Measurements from ENCODE around the gene IRF1.

The IRF1 gene

DNA sequence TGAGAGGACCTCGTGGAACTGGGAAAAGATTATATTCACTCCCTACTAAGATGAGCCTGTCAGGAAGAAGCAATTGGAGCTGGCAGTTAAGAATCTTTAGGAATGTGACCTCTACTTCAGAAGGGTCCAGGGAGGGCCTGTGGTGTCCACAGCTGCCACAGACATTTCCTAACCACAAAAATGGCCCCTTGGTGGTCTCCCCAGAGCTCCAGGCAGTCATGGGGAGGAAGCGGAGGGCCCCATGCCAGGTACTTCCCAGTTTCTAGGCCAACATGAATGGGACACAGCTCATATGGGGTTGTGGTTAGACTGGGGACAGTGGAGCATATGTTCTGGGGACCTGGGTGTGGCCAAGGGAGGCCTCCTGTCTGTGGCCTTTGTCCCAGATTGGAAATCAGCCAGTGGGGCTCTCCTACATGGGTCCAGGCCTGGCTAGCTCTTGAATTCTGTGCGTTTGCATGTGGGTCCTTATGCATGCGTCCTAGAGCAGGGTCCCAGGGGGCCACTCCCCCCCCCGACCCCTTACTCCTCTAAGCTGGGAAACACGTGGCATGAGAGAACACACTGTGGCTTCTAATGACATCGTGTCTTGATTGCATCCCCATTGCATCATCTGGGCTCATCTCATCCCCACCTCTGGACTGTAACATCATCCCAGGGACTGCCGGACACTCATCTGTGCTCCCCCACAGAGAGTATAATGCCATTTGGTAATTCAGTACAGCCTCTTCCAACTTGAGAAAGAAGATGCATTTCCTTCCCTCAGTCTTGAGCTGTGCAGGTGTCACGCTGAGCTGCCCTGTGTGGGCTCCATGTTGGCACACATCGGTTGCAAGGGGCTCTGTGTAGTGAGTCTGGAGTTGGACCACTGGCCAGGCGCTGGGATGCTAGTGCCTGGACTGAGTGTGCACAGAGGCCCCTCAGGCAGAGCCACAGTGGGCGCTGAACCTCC lies 31.3 kb downstream of the IRF1 start:
- no peak for DNase-seq (ENCODE audit: low spot score)
- TF ChIP-seq, protein P1, sequence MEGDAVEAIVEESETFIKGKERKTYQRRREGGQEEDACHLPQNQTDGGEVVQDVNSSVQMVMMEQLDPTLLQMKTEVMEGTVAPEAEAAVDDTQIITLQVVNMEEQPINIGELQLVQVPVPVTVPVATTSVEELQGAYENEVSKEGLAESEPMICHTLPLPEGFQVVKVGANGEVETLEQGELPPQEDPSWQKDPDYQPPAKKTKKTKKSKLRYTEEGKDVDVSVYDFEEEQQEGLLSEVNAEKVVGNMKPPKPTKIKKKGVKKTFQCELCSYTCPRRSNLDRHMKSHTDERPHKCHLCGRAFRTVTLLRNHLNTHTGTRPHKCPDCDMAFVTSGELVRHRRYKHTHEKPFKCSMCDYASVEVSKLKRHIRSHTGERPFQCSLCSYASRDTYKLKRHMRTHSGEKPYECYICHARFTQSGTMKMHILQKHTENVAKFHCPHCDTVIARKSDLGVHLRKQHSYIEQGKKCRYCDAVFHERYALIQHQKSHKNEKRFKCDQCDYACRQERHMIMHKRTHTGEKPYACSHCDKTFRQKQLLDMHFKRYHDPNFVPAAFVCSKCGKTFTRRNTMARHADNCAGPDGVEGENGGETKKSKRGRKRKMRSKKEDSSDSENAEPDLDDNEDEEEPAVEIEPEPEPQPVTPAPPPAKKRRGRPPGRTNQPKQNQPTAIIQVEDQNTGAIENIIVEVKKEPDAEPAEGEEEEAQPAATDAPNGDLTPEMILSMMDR (IDR thresholded peaks at IDR 0.05; ENCODE audit: extremely low read depth, missing control alignments): no peak

DNA sequence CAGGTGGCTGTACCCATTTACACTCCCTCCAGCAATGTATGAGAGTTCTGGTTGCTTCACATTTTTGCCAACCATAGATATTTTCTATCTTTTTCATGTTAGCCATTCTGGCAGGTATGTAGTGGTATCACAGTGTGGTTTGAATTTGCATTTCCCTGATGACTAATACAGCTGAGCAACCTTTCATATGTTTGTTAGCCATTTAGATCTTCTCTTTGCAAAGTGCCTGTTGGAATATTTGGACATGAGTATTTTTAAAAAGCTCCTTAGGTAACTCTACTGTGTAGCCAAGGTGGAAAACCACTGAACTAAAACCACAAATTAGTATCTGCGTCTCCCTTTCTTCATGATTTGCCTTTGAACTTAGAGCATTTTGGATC lies 31.9 kb downstream of the IRF1 start:
- no peak for DNase-seq (ENCODE audit: low spot score)
- TF ChIP-seq, protein P1 (IDR thresholded peaks at IDR 0.05; ENCODE audit: extremely low read depth, missing control alignments): no peak

DNA sequence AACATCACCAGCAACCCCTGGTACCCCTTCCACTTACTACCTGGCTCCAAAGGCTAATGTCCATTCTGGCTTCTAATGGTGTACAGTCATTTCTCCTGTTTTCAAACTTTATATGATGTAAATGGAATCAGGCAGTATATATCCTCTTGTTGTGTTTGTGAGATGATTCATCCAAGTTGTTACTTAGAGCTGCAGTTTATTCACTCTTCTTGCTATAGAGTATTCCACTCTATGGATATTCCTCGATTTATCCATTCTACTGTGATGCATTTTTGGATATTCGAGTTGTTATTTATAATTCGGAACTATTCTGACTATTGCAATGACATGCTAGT lies 32.4 kb downstream of the IRF1 start:
- no peak for DNase-seq (ENCODE audit: low spot score)
- TF ChIP-seq, protein P1 (IDR thresholded peaks at IDR 0.05; ENCODE audit: extremely low read depth, missing control alignments): no peak

DNA sequence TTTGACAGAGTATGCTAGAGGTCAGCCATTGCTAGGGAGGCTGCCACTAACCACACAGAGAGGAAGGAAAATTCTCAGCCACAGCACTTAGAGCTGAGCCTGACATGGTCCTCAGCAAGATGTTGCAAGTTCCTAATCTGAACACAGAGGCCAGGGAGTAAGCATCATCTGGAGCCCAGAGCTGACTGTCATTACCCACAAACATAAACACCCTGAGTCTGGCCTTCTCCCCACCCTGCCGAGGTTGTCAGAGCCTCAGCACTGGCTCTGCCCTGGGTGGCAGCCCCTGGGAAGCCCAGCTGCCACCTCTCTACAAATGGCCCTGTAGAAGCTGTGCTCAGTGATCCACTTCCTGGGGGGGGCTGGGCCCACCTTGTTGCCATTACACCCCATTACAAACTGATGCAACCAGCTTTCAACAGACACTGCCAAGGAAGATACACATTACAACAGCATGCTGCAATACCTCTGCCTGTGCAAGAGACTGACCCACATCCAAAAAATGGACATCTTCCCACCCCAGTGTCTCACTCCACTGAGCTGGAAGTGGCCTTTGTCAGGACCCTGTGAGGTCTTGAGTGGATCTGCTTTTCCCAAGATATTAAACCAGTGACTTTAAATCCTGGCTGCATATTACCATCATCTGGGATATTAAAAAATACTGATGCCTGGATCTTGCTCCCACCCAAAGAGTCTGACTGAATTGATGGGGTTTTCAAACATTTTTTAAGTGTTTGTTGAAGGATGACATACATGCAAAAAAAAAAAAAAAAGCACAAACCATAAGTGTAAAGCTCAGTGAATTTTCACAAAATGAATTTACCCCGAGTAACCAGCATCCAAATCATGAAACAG lies 33.0 kb downstream of the IRF1 start:
- TF ChIP-seq, protein P1 (IDR thresholded peaks at IDR 0.05; ENCODE audit: extremely low read depth, missing control alignments): no peak
- no peak for DNase-seq (ENCODE audit: low spot score)

DNA sequence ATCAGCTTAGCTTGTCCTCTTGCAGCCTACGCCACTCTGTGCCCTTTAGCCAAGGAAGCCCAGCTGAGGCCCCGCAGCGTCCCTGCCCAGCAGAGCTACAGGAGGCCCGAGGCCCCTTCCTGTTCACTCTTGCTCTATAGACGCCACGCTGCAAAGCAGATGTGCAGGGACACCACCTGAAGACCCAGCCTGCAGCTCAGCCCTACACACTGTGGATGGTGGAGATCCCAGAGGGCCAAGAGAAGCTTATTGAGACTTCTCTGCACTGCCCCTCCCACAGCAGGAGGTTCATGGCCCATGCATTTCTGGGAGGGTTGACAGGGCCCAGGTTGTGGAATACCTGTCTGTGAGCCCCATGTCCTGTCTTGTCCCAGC lies 33.6 kb downstream of the IRF1 start:
- no peak for DNase-seq (ENCODE audit: low spot score)
- TF ChIP-seq, protein P1 (IDR thresholded peaks at IDR 0.05; ENCODE audit: extremely low read depth, missing control alignments): no peak

DNA sequence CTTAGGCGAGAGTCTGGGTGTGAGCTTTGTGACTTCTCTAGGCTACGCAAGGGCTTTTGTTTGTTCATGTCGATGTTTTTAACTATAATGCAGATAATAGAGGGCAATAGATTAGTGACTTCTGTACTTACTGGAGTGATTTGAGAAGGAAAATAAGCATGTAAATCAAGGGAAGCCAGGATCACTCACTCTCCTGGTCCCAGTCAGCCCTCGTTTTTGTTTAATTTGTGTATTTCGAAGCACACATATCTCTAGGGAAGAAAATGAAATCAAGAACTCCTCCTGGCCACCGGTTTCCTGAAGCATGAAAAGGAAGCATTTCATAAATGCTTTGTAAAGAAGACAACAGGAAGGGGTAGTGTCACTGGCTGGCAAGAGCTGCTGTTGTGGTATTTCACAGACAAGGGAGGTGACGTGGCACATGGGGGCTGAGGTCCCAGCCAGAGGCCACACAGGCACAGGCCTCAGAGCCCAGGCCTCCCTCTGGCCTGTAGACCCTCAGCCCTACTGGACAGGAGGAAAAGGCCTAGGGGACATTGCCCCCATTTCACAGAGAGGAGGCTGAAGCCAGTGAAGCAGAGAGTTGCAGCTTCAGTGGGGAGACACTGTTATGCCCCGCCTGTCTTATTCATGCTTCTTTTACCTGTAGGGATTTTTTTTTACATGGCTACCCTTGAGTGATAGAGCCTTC lies 34.1 kb downstream of the IRF1 start:
- no peak for DNase-seq (ENCODE audit: low spot score)
- TF ChIP-seq, protein P1 (IDR thresholded peaks at IDR 0.05; ENCODE audit: extremely low read depth, missing control alignments): no peak

All from GM20000 (cell line).